Gastroesophageal sphincter (tissue), 3 donors: ENCODE measurements around the gene SAMD5.

Experiments used
- CTCF ChIP-seq, 4 experiments: fragments of 200-600 bp in 2 of 4; fragments of 450-650 bp in 2 of 4; sonication (generic) in 1 of 4; IDR thresholded peaks; one replicate each; pipeline ENCODE4 v1.5.1; 2017 to 2019; ENCODE audit warnings: antibody characterized with exemption in 4 of 4, mild to moderate bottlenecking in 2 of 4, moderate library complexity in 2 of 4
- EP300 ChIP-seq: sonication (generic); formaldehyde crosslinking; IDR thresholded peaks from one replicate; pipeline ENCODE4 v1.6.1; 2017; ENCODE audit warnings: antibody characterized with exemption, mild to moderate bottlenecking
- POLR2A ChIP-seq, 2 donors: fragments of 450-650 bp; IDR thresholded peaks; one replicate each; pipeline ENCODE4 v1.6.1; 2017; ENCODE audit warnings: antibody characterized with exemption in 2 of 2, mild to moderate bottlenecking in 2 of 2, moderate library complexity in 1 of 2
- POLR2AphosphoS5 ChIP-seq: sonication (generic); formaldehyde crosslinking; IDR thresholded peaks from one replicate; pipeline ENCODE4 v1.6.1; 2017; ENCODE audit warnings: antibody characterized with exemption

GRCh38 chr6:147618927-147619326 is 110.4 kb downstream of the SAMD5 start:
- no peak for TF ChIP-seq CTCF (IDR thresholded peaks at IDR 0.05)
- no peak for TF ChIP-seq POLR2A (IDR thresholded peaks at IDR 0.05)
- no peak for TF ChIP-seq POLR2AphosphoS5
- TF ChIP-seq EP300: no peak
